Measurements from ENCODE around the gene ATP11C. TPM values are rescaled to one million over a fixed set of nuclear protein-coding genes. Genes with fewer than 3 reads are reported as not detected.

The ATP11C gene
- total RNA-seq, 1 donor from 2014 or later, result 23.8 TPM

GRCh38 chrX:139834879-139835278 is 98.0 kb downstream of the ATP11C start:
- DNase-seq (ENCODE audit: low spot score), result no peak
- H3K9me3 Mint-ChIP-seq, result peaks cover 4% of the 10 kb centered on the region

GRCh38 chrX:139832718-139833309 is 100.0 kb downstream of the ATP11C start:
- H3K4me3 Mint-ChIP-seq (ENCODE audit: low read depth), result no peak overlapping the region
- H3K27me3 Mint-ChIP-seq (ENCODE audit: low read depth), result no peaks in the 10 kb centered on the region
- no peak overlapping the region for H3K27ac Mint-ChIP-seq
- intact Hi-C loops (cut with micrococcal nuclease), result no loop called here
- H3K4me1 Mint-ChIP-seq (ENCODE audit: low read depth), result peaks cover 15% of the 10 kb centered on the region
- DNase-seq (ENCODE audit: low spot score), result no peak
- no peaks in the 10 kb centered on the region for H3K9me3 Mint-ChIP-seq
- no peaks in the 10 kb centered on the region for H3K36me3 Mint-ChIP-seq (ENCODE audit: low read depth)

More at GRCh38 chrX:139834879-139835278, 98.0 kb downstream of the ATP11C start:
- peaks cover 9% of the 10 kb centered on the region for H3K4me1 Mint-ChIP-seq (ENCODE audit: low read depth)
- no peak overlapping the region for H3K27ac Mint-ChIP-seq
- H3K4me3 Mint-ChIP-seq (ENCODE audit: low read depth), result no peak overlapping the region
- intact Hi-C loops (cut with micrococcal nuclease), result no loop called here
- no peaks in the 10 kb centered on the region for H3K27me3 Mint-ChIP-seq (ENCODE audit: low read depth)
- peaks cover 3% of the 10 kb centered on the region for H3K36me3 Mint-ChIP-seq (ENCODE audit: low read depth)

- Mint-ChIP-seq H3K9me3 (no peaks in the 10 kb centered on the region), H3K27ac (no peak overlapping the region), H3K4me1 (ENCODE audit: low read depth) (peaks cover 15% of the 10 kb centered on the region), H3K36me3 (ENCODE audit: low read depth) (no peaks in the 10 kb centered on the region), H3K4me3 (ENCODE audit: low read depth) (no peak overlapping the region), H3K27me3 (ENCODE audit: low read depth) (no peaks in the 10 kb centered on the region)
- intact Hi-C loops (cut with micrococcal nuclease), result no loop called here
- no peak for DNase-seq (ENCODE audit: low spot score)
These were observed 101.0 kb downstream of the ATP11C start for GRCh38 chrX:139831675-139832456.

DNA sequence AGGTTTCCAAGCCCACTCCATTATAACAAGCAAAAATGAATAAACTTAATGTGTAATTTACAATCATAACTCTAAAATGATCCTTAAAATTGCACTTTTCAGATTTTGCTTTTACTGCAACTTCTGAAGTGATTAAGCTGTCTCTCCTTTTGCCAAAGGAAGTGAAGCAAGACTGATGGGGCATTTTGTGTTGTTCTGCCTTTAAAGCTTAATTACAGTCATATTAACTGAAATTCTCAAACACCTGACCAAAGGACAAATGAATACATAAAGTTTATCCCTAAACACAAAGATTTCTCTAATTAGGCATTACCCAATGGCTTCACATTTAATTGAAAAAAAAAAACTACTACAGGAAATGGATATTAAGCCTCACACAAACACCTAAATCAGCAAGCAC is 101.8 kb downstream of the ATP11C start:
- DNase-seq (ENCODE audit: low spot score), result no peak
- H3K36me3 Mint-ChIP-seq (ENCODE audit: low read depth), result no peaks in the 10 kb centered on the region
- H3K9me3 Mint-ChIP-seq, result no peaks in the 10 kb centered on the region
- no peaks in the 10 kb centered on the region for H3K27me3 Mint-ChIP-seq (ENCODE audit: low read depth)
- H3K4me1 Mint-ChIP-seq (ENCODE audit: low read depth), result peaks cover 15% of the 10 kb centered on the region
- no peak overlapping the region for H3K27ac Mint-ChIP-seq
- H3K4me3 Mint-ChIP-seq (ENCODE audit: low read depth), result no peak overlapping the region
- intact Hi-C loops (cut with micrococcal nuclease), result no loop called here

DNA sequence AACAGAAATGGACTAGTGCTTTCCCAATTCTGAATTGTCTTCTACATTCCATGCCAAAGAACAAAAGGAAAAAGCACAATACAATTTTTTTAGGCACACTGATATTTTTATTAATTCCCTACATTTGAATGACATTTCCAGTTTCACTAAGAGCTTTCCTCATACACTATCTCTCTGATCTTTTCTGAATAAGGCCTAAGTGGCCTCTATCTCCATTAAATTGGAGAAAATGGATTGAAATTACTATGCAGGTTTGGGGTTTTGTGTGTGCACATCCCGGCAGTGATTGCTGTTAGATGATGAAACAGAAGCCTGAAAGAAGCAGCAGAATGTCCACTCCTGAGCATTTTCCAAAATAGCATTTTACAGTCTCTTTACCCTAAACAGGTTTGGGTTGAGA is 104.0 kb downstream of the ATP11C start:
- Mint-ChIP-seq H3K4me1 (ENCODE audit: low read depth) (peaks cover 15% of the 10 kb centered on the region), H3K36me3 (ENCODE audit: low read depth) (peaks cover 4% of the 10 kb centered on the region), H3K9me3 (no peaks in the 10 kb centered on the region), H3K27me3 (ENCODE audit: low read depth) (no peaks in the 10 kb centered on the region), H3K27ac (no peak overlapping the region), H3K4me3 (ENCODE audit: low read depth) (no peak overlapping the region)
- DNase-seq (ENCODE audit: low spot score), result no peak
- intact Hi-C loops (cut with micrococcal nuclease), result no loop called here

- DNase-seq (ENCODE audit: low spot score), result no peak
- no peak overlapping the region for H3K4me3 Mint-ChIP-seq (ENCODE audit: low read depth)
- H3K36me3 Mint-ChIP-seq (ENCODE audit: low read depth), result peaks cover 4% of the 10 kb centered on the region
- intact Hi-C loops (cut with micrococcal nuclease), result no loop called here
- H3K27ac Mint-ChIP-seq, result no peak overlapping the region
- no peaks in the 10 kb centered on the region for H3K9me3 Mint-ChIP-seq
- H3K4me1 Mint-ChIP-seq (ENCODE audit: low read depth), result peaks cover 15% of the 10 kb centered on the region
- no peaks in the 10 kb centered on the region for H3K27me3 Mint-ChIP-seq (ENCODE audit: low read depth)
These were observed 104.8 kb downstream of the ATP11C start for GRCh38 chrX:139828033-139828432.

DNA sequence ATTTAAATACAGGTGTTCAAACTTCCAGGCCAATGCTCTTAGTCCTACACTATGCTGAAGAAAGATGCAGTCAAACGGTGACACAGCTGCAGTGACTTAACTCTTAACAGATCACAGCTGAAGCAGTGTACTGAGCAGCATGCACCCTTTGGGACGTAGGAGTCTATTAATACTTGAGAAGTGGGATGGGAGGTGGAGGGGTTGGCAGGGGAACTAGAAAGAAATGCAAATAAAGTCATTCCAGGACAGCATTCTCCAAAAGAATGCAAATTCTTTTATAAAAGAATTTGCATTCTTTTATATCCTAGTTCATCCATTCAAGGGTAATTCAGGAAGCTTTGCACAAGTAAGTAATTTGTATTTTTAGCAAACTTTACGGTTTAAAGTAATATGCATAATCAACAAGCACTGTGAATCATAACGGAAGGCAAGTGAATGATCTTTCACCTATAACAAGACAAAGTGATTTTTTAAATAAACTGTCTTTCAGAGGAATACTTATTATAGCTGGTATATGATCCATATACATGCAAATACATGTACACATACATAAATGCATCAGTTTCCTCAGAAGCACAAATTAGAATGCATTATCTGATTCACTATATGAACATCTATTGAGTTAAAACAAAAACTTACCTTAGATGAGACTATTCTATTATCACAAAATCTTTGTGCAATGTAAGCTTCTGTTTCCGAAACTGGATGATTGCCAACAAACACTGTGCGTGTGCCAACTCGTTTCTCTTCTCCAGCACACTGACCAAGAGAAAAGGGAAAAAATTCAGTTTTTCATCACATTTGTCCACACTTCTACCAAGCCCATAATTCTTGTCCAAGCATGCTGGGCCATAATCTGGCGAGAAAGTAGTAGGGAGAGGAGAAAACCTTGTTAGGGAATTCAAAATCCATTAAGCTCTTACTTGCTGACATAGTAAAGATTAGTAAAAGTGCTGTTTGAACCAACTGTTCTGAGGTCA is 106.5 kb downstream of the ATP11C start:
- no peak for DNase-seq (ENCODE audit: low spot score)
- intact Hi-C loops (cut with micrococcal nuclease), result no loop called here
- Mint-ChIP-seq H3K27me3 (ENCODE audit: low read depth) (no peaks in the 10 kb centered on the region), H3K9me3 (no peaks in the 10 kb centered on the region), H3K4me1 (ENCODE audit: low read depth) (peaks cover 10% of the 10 kb centered on the region), H3K27ac (no peak overlapping the region), H3K36me3 (ENCODE audit: low read depth) (peaks cover 7% of the 10 kb centered on the region), H3K4me3 (ENCODE audit: low read depth) (no peak overlapping the region)

DNA sequence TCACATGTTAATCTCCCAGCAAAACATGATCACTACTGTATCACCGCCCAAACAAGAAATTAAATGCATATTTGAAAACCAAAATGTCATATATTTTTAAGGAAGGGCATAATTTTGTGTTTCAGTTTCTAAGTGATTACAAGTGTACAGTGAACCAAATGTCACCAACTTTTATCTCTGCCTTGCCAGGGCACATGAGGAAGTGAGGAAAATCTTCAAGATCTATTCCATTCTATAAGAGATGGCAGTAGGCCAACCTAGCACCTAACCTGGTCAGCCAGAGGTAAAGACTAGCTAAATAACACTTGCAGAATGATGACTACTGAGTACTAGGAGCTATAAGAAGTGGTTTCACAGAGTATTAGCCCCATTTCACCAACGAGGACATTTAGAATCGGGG is 107.2 kb downstream of the ATP11C start:
- H3K36me3 Mint-ChIP-seq (ENCODE audit: low read depth), result peaks cover 7% of the 10 kb centered on the region
- peaks cover 6% of the 10 kb centered on the region for H3K4me1 Mint-ChIP-seq (ENCODE audit: low read depth)
- no peaks in the 10 kb centered on the region for H3K9me3 Mint-ChIP-seq
- DNase-seq (ENCODE audit: low spot score), result no peak
- no peak overlapping the region for H3K27ac Mint-ChIP-seq
- intact Hi-C loops (cut with micrococcal nuclease), result no loop called here
- no peaks in the 10 kb centered on the region for H3K27me3 Mint-ChIP-seq (ENCODE audit: low read depth)
- H3K4me3 Mint-ChIP-seq (ENCODE audit: low read depth), result no peak overlapping the region

- Mint-ChIP-seq H3K9me3 (no peaks in the 10 kb centered on the region), H3K27ac (no peak overlapping the region), H3K27me3 (ENCODE audit: low read depth) (no peaks in the 10 kb centered on the region), H3K36me3 (ENCODE audit: low read depth) (peaks cover 8% of the 10 kb centered on the region), H3K4me1 (ENCODE audit: low read depth) (peaks cover 5% of the 10 kb centered on the region), H3K4me3 (ENCODE audit: low read depth) (no peak overlapping the region)
- intact Hi-C loops (cut with micrococcal nuclease), result no loop called here
- DNase-seq (ENCODE audit: low spot score), result no peak
These were observed 109.0 kb downstream of the ATP11C start for GRCh38 chrX:139823806-139824205.

DNA sequence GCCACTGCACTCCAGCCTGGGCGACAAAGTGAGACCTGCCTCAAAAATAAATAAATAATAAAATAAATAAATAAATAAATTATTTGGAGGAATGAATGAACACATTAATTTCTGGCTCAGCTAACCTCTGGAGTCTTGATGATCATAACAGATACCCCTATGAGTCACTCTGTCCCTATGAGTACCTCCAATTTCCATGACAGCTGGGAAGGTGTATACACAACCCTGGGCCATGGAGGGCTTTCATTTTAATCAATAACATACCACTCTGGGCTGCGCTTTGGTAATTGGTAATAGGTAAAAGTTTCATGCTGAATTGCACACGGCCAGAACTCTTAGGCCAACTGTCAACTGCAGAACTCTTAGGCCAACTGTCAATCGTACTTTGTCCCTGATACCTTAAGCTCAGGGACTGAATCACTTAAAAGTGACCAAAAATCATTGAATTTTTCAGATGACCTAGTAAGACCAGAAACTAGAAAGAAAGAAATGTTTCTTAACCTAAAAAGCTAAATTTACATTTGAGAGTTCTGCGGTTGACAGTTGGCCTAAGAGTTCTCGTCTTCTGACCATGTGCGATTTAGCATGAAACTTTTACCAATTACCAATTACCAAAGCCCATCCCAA is 112.4 kb downstream of the ATP11C start:
- H3K4me3 Mint-ChIP-seq (ENCODE audit: low read depth), result no peak overlapping the region
- no peaks in the 10 kb centered on the region for H3K27me3 Mint-ChIP-seq (ENCODE audit: low read depth)
- no peak overlapping the region for H3K27ac Mint-ChIP-seq
- intact Hi-C loops (cut with micrococcal nuclease), result no loop called here
- DNase-seq (ENCODE audit: low spot score), result no peak
- H3K9me3 Mint-ChIP-seq, result no peaks in the 10 kb centered on the region
- H3K4me1 Mint-ChIP-seq (ENCODE audit: low read depth), result peaks cover 16% of the 10 kb centered on the region
- H3K36me3 Mint-ChIP-seq (ENCODE audit: low read depth), result peaks cover 26% of the 10 kb centered on the region

DNA sequence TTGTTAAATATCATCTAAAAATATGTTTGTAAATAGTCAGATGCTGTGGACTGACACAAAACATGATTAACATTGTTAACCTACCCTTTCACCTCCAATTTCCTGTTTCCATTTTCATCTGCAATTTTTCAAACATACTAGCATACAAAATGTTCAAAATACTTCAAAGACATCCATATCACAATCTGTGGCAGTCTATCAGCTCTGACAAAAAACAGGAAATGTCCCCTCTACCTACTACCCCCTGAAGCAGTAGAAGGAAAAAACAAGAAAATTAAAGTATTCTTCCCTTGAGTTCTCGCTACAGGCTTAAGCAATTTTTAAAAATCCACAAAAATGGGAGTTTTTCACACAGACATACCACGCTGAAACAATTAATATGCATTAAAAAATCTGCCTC is 116.6 kb downstream of the ATP11C start:
- no peaks in the 10 kb centered on the region for H3K9me3 Mint-ChIP-seq
- peaks cover 20% of the 10 kb centered on the region for H3K4me1 Mint-ChIP-seq (ENCODE audit: low read depth)
- no peak overlapping the region for H3K27ac Mint-ChIP-seq
- no peak for DNase-seq (ENCODE audit: low spot score)
- peaks cover 38% of the 10 kb centered on the region for H3K36me3 Mint-ChIP-seq (ENCODE audit: low read depth)
- H3K27me3 Mint-ChIP-seq (ENCODE audit: low read depth), result no peaks in the 10 kb centered on the region
- intact Hi-C loops (cut with micrococcal nuclease), result no loop called here
- no peak overlapping the region for H3K4me3 Mint-ChIP-seq (ENCODE audit: low read depth)

DNA sequence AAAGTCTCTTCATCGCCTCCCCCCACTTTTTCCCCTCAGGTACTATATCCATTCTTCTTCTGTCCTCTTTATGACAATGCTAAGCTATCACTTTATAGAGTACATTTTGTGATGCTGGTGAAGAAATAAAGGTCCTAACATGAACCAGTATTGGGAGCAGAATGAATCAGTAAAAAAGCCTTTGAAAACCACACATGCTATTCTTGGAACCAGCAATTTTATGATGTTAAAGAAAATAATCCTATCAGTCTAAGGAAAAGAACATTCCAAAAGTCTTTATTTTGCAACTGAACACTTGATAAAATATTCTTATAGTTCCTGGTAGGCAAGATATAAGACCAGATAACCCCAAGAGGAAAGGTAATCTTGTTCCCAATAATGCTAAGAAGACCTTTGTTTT is 117.1 kb downstream of the ATP11C start:
- Mint-ChIP-seq H3K4me1 (ENCODE audit: low read depth) (peaks cover 20% of the 10 kb centered on the region), H3K27ac (no peak overlapping the region), H3K4me3 (ENCODE audit: low read depth) (no peak overlapping the region), H3K27me3 (ENCODE audit: low read depth) (no peaks in the 10 kb centered on the region), H3K36me3 (ENCODE audit: low read depth) (peaks cover 39% of the 10 kb centered on the region), H3K9me3 (no peaks in the 10 kb centered on the region)
- intact Hi-C loops (cut with micrococcal nuclease), result no loop called here
- no peak for DNase-seq (ENCODE audit: low spot score)

Measured in activated T-helper 2 cell treated with anti-CD3 and anti-CD28 coated beads, Interferon-gamma antibody, Interleukin-2, Interleukin-4, amounts not matched to agents 10 μg/mL and 5 μg/mL and 100 μg/mL, durations not matched to agents 14 hours and 24 hours and 36 hours (primary cell).